Smooth muscle cell (in vitro differentiated cells): ENCODE results near the gene BPIFB4. TPM values are rescaled to one million over a fixed set of nuclear protein-coding genes. Genes with fewer than 3 reads are reported as not detected.
"Not testable (repeated sequence)": the region's sequence is repeated elsewhere in the genome, so short reads cannot be mapped to it uniquely, and the experiment has no call there.

Experiments used
- DNase-seq: peaks from one replicate; lab custom pipeline; 2025; ENCODE audit not compliant: unreplicated experiment; lab: John Stamatoyannopoulos, UW
- H2AFZ ChIP-seq: fragments of 200-600 bp; sonication (generic); 2 replicates; pipeline ENCODE4 v1.6.0; 2016; ENCODE audit warnings: antibody characterized with exemption, low read depth, mild to moderate bottlenecking
- H3F3A ChIP-seq: fragments of 200-600 bp; sonication (generic); 2 replicates; pipeline ENCODE4 v1.6.0; 2017; ENCODE audit warnings: antibody characterized with exemption, low read depth
- H3K27ac ChIP-seq: fragments of 200-600 bp; sonication (generic); 2 replicates; pipeline ENCODE4 v1.5.1; 2016; ENCODE audit warnings: low read depth, mild to moderate bottlenecking
- H3K27me3 ChIP-seq: fragments of 200-600 bp; sonication (generic); 2 replicates; pipeline ENCODE4 v1.6.1; 2016; ENCODE audit warnings: low read depth, mild to moderate bottlenecking
- H3K36me3 ChIP-seq: fragments of 200-600 bp; sonication (generic); 2 replicates; pipeline ENCODE4 v1.5.1; 2016; ENCODE audit warnings: low read depth
- H3K4me1 ChIP-seq: fragments of 200-600 bp; sonication (generic); 2 replicates; pipeline ENCODE4 v1.5.1; 2016; ENCODE audit warnings: low read depth
- H3K4me2 ChIP-seq: fragments of 200-600 bp; sonication (generic); 2 replicates; pipeline ENCODE4 v1.6.0; 2016; ENCODE audit warnings: mild to moderate bottlenecking
- H3K4me3 ChIP-seq: fragments of 200-600 bp; sonication (generic); 2 replicates; pipeline ENCODE4 v1.5.1; 2016; ENCODE audit warnings: mild to moderate bottlenecking
- H3K79me2 ChIP-seq: fragments of 200-600 bp; sonication (generic); 2 replicates; pipeline ENCODE4 v1.6.0; 2016; ENCODE audit warnings: low read depth, mild to moderate bottlenecking
- H3K9ac ChIP-seq: fragments of 200-600 bp; sonication (generic); 2 replicates; pipeline ENCODE4 v1.6.0; 2016; ENCODE audit warnings: low read depth
- H3K9me3 ChIP-seq: fragments of 200-600 bp; sonication (generic); replicated peaks from 2 replicates; pipeline ENCODE4 v1.5.1; 2016; ENCODE audit warnings: low read depth
- H4K20me1 ChIP-seq: fragments of 200-600 bp; sonication (generic); 2 replicates; pipeline ENCODE4 v1.6.0; 2016; ENCODE audit warnings: low read depth
- CTCF ChIP-seq: fragments of 200-600 bp; sonication (generic); IDR thresholded peaks from 2 replicates; pipeline ENCODE4 v1.5.1; 2017; ENCODE audit warnings: borderline replicate concordance, mild to moderate bottlenecking, antibody characterized with exemption; ENCODE audit not compliant: insufficient read depth, poor library complexity, severe bottlenecking
- WGBS: methylation state at CpG from one replicate; pipeline ENCODE4 v1.1.7; 2016; ENCODE audit warnings: low lambda C conversion rate; 5-methylcytosine and 5-hydroxymethylcytosine counted together
- polyA plus RNA-seq: library from polyadenylated mRNA; unstranded; fragments of >200 nt; fragmentation: Nextera tagmentation; extraction: Ambion mirVana; gene quantifications from 2 replicates; pipeline ENCODE4 v1.2.1, GENCODE V29; 2016
- total RNA-seq: library from RNA; depleted of rRNA; stranded (reverse); fragments of >200 nt; gene quantifications from 2 replicates; pipeline ENCODE4 v1.2.3, GENCODE V29; 2014

Gene BPIFB4
- total and polyA plus RNA-seq, 2 experiments from 2014 or later: not detected

- WGBS: 85% methylated on average over 6 of the region's 6 CpGs
- H3K9me3 ChIP-seq: no peaks in the 10 kb centered on the region
- DNase-seq: no peak
Measured at GRCh38 chr20:33113387-33113908, 34.0 kb downstream of the BPIFB4 start.

GRCh38 chr20:33115501-33115900, 36.1 kb downstream of the BPIFB4 start:
- not testable (repeated sequence) for DNase-seq, H3K27me3 ChIP-seq, H4K20me1 ChIP-seq, H3K4me1 ChIP-seq, H3K9ac ChIP-seq, H3F3A ChIP-seq, H2AFZ ChIP-seq, H3K4me2 ChIP-seq, H3K4me3 ChIP-seq, H3K79me2 ChIP-seq, H3K9me3 ChIP-seq, H3K36me3 ChIP-seq, H3K27ac ChIP-seq
- WGBS: 99% methylated on average over 18 of the region's 34 CpGs

More at GRCh38 chr20:33113387-33113908, 34.0 kb downstream of the BPIFB4 start:
- Histone ChIP-seq H3K27ac (no peak overlapping the region), H3K4me2 (no peak overlapping the region), H3K27me3 (no peaks in the 10 kb centered on the region), H3K36me3 (no peaks in the 10 kb centered on the region), H3K79me2 (no peaks in the 10 kb centered on the region), H4K20me1 (no peaks in the 10 kb centered on the region), H3K4me3 (no peak overlapping the region), H3K4me1 (no peaks in the 10 kb centered on the region), H2AFZ (no peak overlapping the region), H3K9ac (no peak overlapping the region), H3F3A (no peaks in the 10 kb centered on the region)
- TF ChIP-seq CTCF: no peak

- H4K20me1 ChIP-seq: no peaks in the 10 kb centered on the region
- no peaks in the 10 kb centered on the region for H3K27me3 ChIP-seq
- H3F3A ChIP-seq: no peaks in the 10 kb centered on the region
- H3K4me3 ChIP-seq: no peak overlapping the region
- no peak for DNase-seq
- H3K9me3 ChIP-seq: no peaks in the 10 kb centered on the region
- no peak overlapping the region for H2AFZ ChIP-seq
- H3K79me2 ChIP-seq: no peaks in the 10 kb centered on the region
- H3K9ac ChIP-seq: no peak overlapping the region
- H3K27ac ChIP-seq: no peak overlapping the region
- no peak for TF ChIP-seq CTCF
- H3K36me3 ChIP-seq: no peaks in the 10 kb centered on the region
- H3K4me2 ChIP-seq: no peak overlapping the region
- H3K4me1 ChIP-seq: no peaks in the 10 kb centered on the region
- 74% methylated on average over 3 of the region's 3 CpGs for WGBS
Measured at GRCh38 chr20:33119725-33120720, 40.6 kb downstream of the BPIFB4 start.

- Histone ChIP-seq H3K27me3 (peaks cover under 1% of the 10 kb centered on the region), H3K27ac (no peak overlapping the region), H3F3A (no peaks in the 10 kb centered on the region), H3K4me3 (no peak overlapping the region), H3K4me2 (no peak overlapping the region), H4K20me1 (no peaks in the 10 kb centered on the region), H2AFZ (no peak overlapping the region), H3K36me3 (no peaks in the 10 kb centered on the region), H3K9ac (no peak overlapping the region), H3K79me2 (no peaks in the 10 kb centered on the region), H3K9me3 (no peaks in the 10 kb centered on the region), H3K4me1 (no peaks in the 10 kb centered on the region)
- no peak for TF ChIP-seq CTCF
- DNase-seq: no peak
- whole genome bisulfite sequencing: 98% methylated on average over 3 of the region's 3 CpGs
Measured at GRCh38 chr20:33120934-33121333, 41.5 kb downstream of the BPIFB4 start.

GRCh38 chr20:33122297-33122696, 42.9 kb downstream of the BPIFB4 start:
- H3K36me3 ChIP-seq, H3K4me1 ChIP-seq: not testable (repeated sequence)

More at GRCh38 chr20:33122297-33122696, 42.9 kb downstream of the BPIFB4 start:
- not testable (repeated sequence) for H3K4me2 ChIP-seq, H3K9me3 ChIP-seq, H3K4me3 ChIP-seq, H3K79me2 ChIP-seq, H3K9ac ChIP-seq, H4K20me1 ChIP-seq, DNase-seq, H3K27me3 ChIP-seq, H3K27ac ChIP-seq, H3F3A ChIP-seq, H2AFZ ChIP-seq
- WGBS: 88% methylated on average over 1 of the region's 1 CpG
